ENCODE results near the gene INKA2.

The INKA2 gene

GRCh38 chr1:111704240-111704639, 35.0 kb downstream of the INKA2 start:
- no peak for DNase-seq (ENCODE audit: low read depth in 2 of 2)

- DNase-seq (ENCODE audit: low read depth in 2 of 2): no peak
Measured at GRCh38 chr1:111702504-111703050, 36.6 kb downstream of the INKA2 start.

GRCh38 chr1:111699268-111699667, 39.9 kb downstream of the INKA2 start:
- DNase-seq (ENCODE audit: low read depth in 2 of 2): no peak

GRCh38 chr1:111696330-111696729, 42.9 kb downstream of the INKA2 start:
- no peak for DNase-seq (ENCODE audit: low read depth in 2 of 2)

- no peak for DNase-seq (ENCODE audit: low read depth in 2 of 2)
Measured at GRCh38 chr1:111695801-111696200, 43.4 kb downstream of the INKA2 start.

- DNase-seq (ENCODE audit: low read depth in 2 of 2): no peak
Measured at GRCh38 chr1:111691886-111692285, 47.3 kb downstream of the INKA2 start.

GRCh38 chr1:111690306-111690617, 48.9 kb downstream of the INKA2 start:
- DNase-seq (ENCODE audit: low read depth in 2 of 2): no peak

Data from stimulated activated CD4-positive, alpha-beta T cell treated with anti-CD3 and anti-CD28 coated beads, Interleukin-4, amount 100 ng/mL, for 48 hours (primary cell).